ENCODE measurements around the gene CAMK4. TPM values are rescaled to one million over a fixed set of nuclear protein-coding genes. Genes with fewer than 3 reads are reported as not detected.

Gene CAMK4
- total RNA-seq, 1 experiment from 2014 or later, result 6.3 TPM

GRCh38 chr5:111227801-111228200 is 3.6 kb downstream of the CAMK4 start:
- Mint-ChIP-seq H3K9me3 (peaks cover 0 to 2% of the 10 kb centered on the region in 2 experiments; a peak in 1 of 5 replicates), H3K4me1 (peaks cover 15 to 20% of the 10 kb centered on the region in 2 experiments), H3K27me3 (ENCODE audit: low read depth) (peaks cover 33% of the 10 kb centered on the region), H3K36me3 (ENCODE audit: insufficient read depth in 1 of 3, low read depth in 3 of 3) (no peaks in the 10 kb centered on the region), H3K4me3 (no peak overlapping the region), H3K27ac (no peak overlapping the region)
- H2AK5ac ChIP-seq (ENCODE audit: insufficient read length, low read length), result no peak overlapping the region
- peaks cover 7% of the 10 kb centered on the region; the same call in 1 of the 2 replicates for H3K27me3 ChIP-seq (ENCODE audit: insufficient read depth, low read length)
- no peak overlapping the region for H3K18ac ChIP-seq (ENCODE audit: insufficient read length, low read depth, low read length)
- no peak for DNase-seq
- H3K4me2 ChIP-seq (ENCODE audit: insufficient read depth, insufficient read length, low read length), result no peak overlapping the region
- no peak overlapping the region for H3T11ph ChIP-seq (ENCODE audit: low read length)
- no CpG with 5 or more reads among the region's 4 CpGs for WGBS (ENCODE audit: extremely low coverage, insufficient read length, low lambda C conversion rate)
- H3K27ac ChIP-seq (ENCODE audit: insufficient read length, low read depth, low read length), result no peak overlapping the region
- no peak overlapping the region for H3K4ac ChIP-seq (ENCODE audit: low read depth, low read length)
- H3K56ac ChIP-seq (ENCODE audit: insufficient read length, low read depth, low read length), result no peak overlapping the region
- H4K5ac ChIP-seq (ENCODE audit: insufficient read length, low read depth, low read length), result no peak overlapping the region
- H3K9ac ChIP-seq (ENCODE audit: extremely low read depth, insufficient read length, low read length), result no peak overlapping the region
- H4K8ac ChIP-seq (replicated peaks; ENCODE audit: insufficient read length, low read depth, low read length), result no peak overlapping the region
- no peak overlapping the region for H2BK15ac ChIP-seq (ENCODE audit: low read depth, low read length)
- no peak for TF ChIP-seq CTCF (conservative IDR thresholded peaks at IDR 0.05)
- H3K4me1 ChIP-seq (ENCODE audit: insufficient read depth, low read length), result no peaks in the 10 kb centered on the region
- no peak overlapping the region for H2BK12ac ChIP-seq (ENCODE audit: insufficient read length, low read depth, low read length)
- no peaks in the 10 kb centered on the region for H3K9me3 ChIP-seq (ENCODE audit: control insufficient read depth, low read depth, low read length)
- no peak overlapping the region for H3K23ac ChIP-seq (ENCODE audit: insufficient read length, low read depth, low read length)
- no peak overlapping the region for H2BK20ac ChIP-seq (ENCODE audit: low read depth, low read length, poor library complexity, severe bottlenecking)
- no peak overlapping the region for H2BK5ac ChIP-seq (ENCODE audit: insufficient read length, low read length)
- H3K79me1 ChIP-seq (ENCODE audit: insufficient read depth, low read depth, low read length, poor library complexity, severe bottlenecking), result no peaks in the 10 kb centered on the region
- no peaks in the 10 kb centered on the region for H3K79me2 ChIP-seq (ENCODE audit: insufficient read depth, low read length)
- H3K14ac ChIP-seq (ENCODE audit: insufficient read depth, low read length), result no peak overlapping the region
- H2AFZ ChIP-seq (ENCODE audit: low read length), result no peak overlapping the region
- peaks cover 11% of the 10 kb centered on the region for H3K23me2 ChIP-seq (ENCODE audit: insufficient read length, low read depth, low read length, poor library complexity, severe bottlenecking)
- no peaks in the 10 kb centered on the region for H4K20me1 ChIP-seq (ENCODE audit: control insufficient read depth, insufficient read depth, insufficient read length)
- H4K91ac ChIP-seq (ENCODE audit: insufficient read length, low read depth, low read length), result no peak overlapping the region
- no peak overlapping the region for H2BK120ac ChIP-seq (ENCODE audit: low read depth, low read length, poor library complexity, severe bottlenecking)
